NCI-H345 treated with DMSO at 0.1 percent for 48 hours (cell line): Measurements from ENCODE around the gene PSMD12.
"Not testable (repeated sequence)": the region's sequence is repeated elsewhere in the genome, so short reads cannot be mapped to it uniquely, and the experiment has no call there.

Experiments
- DNase-seq: peaks from one replicate; lab custom pipeline; 2025; ENCODE audit not compliant: unreplicated experiment; lab: John Stamatoyannopoulos, UW

PSMD12 gene

GRCh38 chr17:67366193-67367157 lies at the start of gene PSMD12:
TSS of gene PSMD12 (minus strand) at chr17:67366577. CDS start at chr17:67366519, 58 bp downstream.
- DNase-seq = peak; percentile 76

- no peak for DNase-seq
Measured at GRCh38 chr17:67415291-67415690, 48.9 kb upstream of the PSMD12 start.

GRCh38 chr17:67414559-67414958 lies 48.2 kb upstream of the PSMD12 start:
- no peak for DNase-seq

GRCh38 chr17:67414130-67414529 lies 47.8 kb upstream of the PSMD12 start:
- no peak for DNase-seq

GRCh38 chr17:67413388-67413787 lies 47.0 kb upstream of the PSMD12 start:
- DNase-seq = no peak

- no peak for DNase-seq
Measured at GRCh38 chr17:67412941-67413340, 46.6 kb upstream of the PSMD12 start.

- DNase-seq = no peak
Measured at GRCh38 chr17:67412032-67412431, 45.7 kb upstream of the PSMD12 start.

GRCh38 chr17:67411397-67411796 lies 45.0 kb upstream of the PSMD12 start:
- no peak for DNase-seq

GRCh38 chr17:67408455-67408830 lies 42.1 kb upstream of the PSMD12 start:
- not testable (repeated sequence) for DNase-seq

- no peak for DNase-seq
Measured at GRCh38 chr17:67403483-67403882, 37.1 kb upstream of the PSMD12 start.

GRCh38 chr17:67403065-67403464 lies 36.7 kb upstream of the PSMD12 start:
- DNase-seq = no peak

GRCh38 chr17:67401598-67402504 lies 35.5 kb upstream of the PSMD12 start:
- DNase-seq = no peak

GRCh38 chr17:67401106-67401505 lies 34.7 kb upstream of the PSMD12 start:
- no peak for DNase-seq

- DNase-seq = no peak
Measured at GRCh38 chr17:67400193-67400592, 33.8 kb upstream of the PSMD12 start.

- no peak for DNase-seq
Measured at GRCh38 chr17:67399676-67400075, 33.3 kb upstream of the PSMD12 start.

GRCh38 chr17:67393809-67394397 lies 27.5 kb upstream of the PSMD12 start:
- DNase-seq = no peak

GRCh38 chr17:67392111-67392510 lies 25.7 kb upstream of the PSMD12 start:
- DNase-seq = no peak

- no peak for DNase-seq
Measured at GRCh38 chr17:67390646-67391361, 24.4 kb upstream of the PSMD12 start.

GRCh38 chr17:67390006-67390645 lies 23.7 kb upstream of the PSMD12 start:
- no peak for DNase-seq

- DNase-seq = no peak
Measured at GRCh38 chr17:67388986-67389385, 22.6 kb upstream of the PSMD12 start.
